Spleen (tissue), 11 donors: ENCODE measurements around the gene SIRPA. TPM values are rescaled to one million over a fixed set of nuclear protein-coding genes. Genes with fewer than 3 reads are reported as not detected.
A peak's percentile ranks its signal among the peaks of the same experiment; 100 is the strongest.

ENCODE experiments used
- DNase-seq: peaks from one replicate; pipeline ENCODE4 v3.0.0-alpha.2; 2020
- H3K27ac ChIP-seq, 8 donors: fragments of 200-600 bp; sonication (generic) in 7 of 8; 1 replicate in 4 of 8; 2 replicates in 4 of 8; pipeline versions ENCODE4 v1.5.0 to v1.8.0; 2016 to 2021; ENCODE audit warnings: inconsistent platforms in 4 of 8, mild to moderate bottlenecking in 4 of 8, moderate library complexity in 1 of 8
- H3K27me3 ChIP-seq, 7 donors: fragments of 200-600 bp; sonication (generic) in 6 of 7; replicated peaks in 1 of 7; 1 replicate in 4 of 7; 2 replicates in 3 of 7; pipeline versions ENCODE4 v1.5.0 to v1.8.0; 2016 to 2021; ENCODE audit warnings: inconsistent platforms in 3 of 7, mild to moderate bottlenecking in 1 of 7
- H3K36me3 ChIP-seq, 6 donors: fragments of 200-600 bp; sonication (generic) in 5 of 6; 1 replicate in 4 of 6; 2 replicates in 2 of 6; pipeline versions ENCODE4 v1.5.0 to v1.8.0; 2016 to 2021; ENCODE audit warnings: inconsistent platforms in 2 of 6
- H3K4me1 ChIP-seq, 6 donors: fragments of 200-600 bp; sonication (generic) in 5 of 6; 1 replicate in 3 of 6; 2 replicates in 3 of 6; pipeline versions ENCODE4 v1.5.0 to v1.8.0; 2016 to 2021; ENCODE audit warnings: inconsistent platforms in 3 of 6
- H3K4me3 ChIP-seq, 8 donors: fragments of 200-600 bp; sonication (generic) in 7 of 8; 1 replicate in 4 of 8; 2 replicates in 4 of 8; pipeline versions ENCODE4 v1.5.0 to v1.8.0; 2016 to 2021; ENCODE audit warnings: inconsistent platforms in 4 of 8, mild to moderate bottlenecking in 4 of 8, moderate library complexity in 2 of 8
- H3K9me3 ChIP-seq, 8 donors: fragments of 200-600 bp; sonication (generic) in 7 of 8; 1 replicate in 4 of 8; 2 replicates in 4 of 8; pipeline versions ENCODE4 v1.5.0 to v1.8.0; 2016 to 2021; ENCODE audit warnings: inconsistent platforms in 4 of 8
- CTCF ChIP-seq, 11 experiments: fragments of 200-600 bp in 7 of 11; fragments of 450-650 bp in 4 of 11; sonication (generic) in 4 of 11; IDR thresholded peaks in 8 of 11; conservative IDR thresholded peaks in 3 of 11; 1 replicate in 7 of 11; 2 replicates in 4 of 11; pipeline versions ENCODE4 v1.4.0 to v1.8.0; 2016 to 2021; ENCODE audit warnings: antibody characterized with exemption in 11 of 11, inconsistent platforms in 4 of 11, mild to moderate bottlenecking in 1 of 11
- POLR2A ChIP-seq, 3 donors: fragments of 450-650 bp; IDR thresholded peaks; one replicate each; pipeline ENCODE4 v1.5.1; 2017; ENCODE audit warnings: antibody characterized with exemption in 3 of 3, mild to moderate bottlenecking in 1 of 3
- POLR2AphosphoS5 ChIP-seq, 3 donors: sonication (generic); formaldehyde crosslinking; IDR thresholded peaks; one replicate each; pipeline ENCODE4 v1.5.1; 2017; ENCODE audit warnings: antibody characterized with exemption in 3 of 3
- WGBS, 5 donors: extraction: QIAGEN DNeasy Blood & Tissue Kit in 3 of 5; methylation state at CpG; one replicate each; pipeline versions ENCODE4 v1.1.5 to v1.1.7; 2013 to 2018; 5-methylcytosine and 5-hydroxymethylcytosine counted together
- intact Hi-C: fragments of 100-400 bp; cut with DNase I; formaldehyde crosslinking; loops from one replicate; pipeline ENCODE4 v1.15.0; 2023; ENCODE audit warnings: low total_unique reads
- polyA plus RNA-seq, 3 donors: library from polyadenylated mRNA; stranded (reverse); fragments of 200-250 nt; gene quantifications; one replicate each; pipeline ENCODE4 v1.2.1, GENCODE V29; 2013
- total RNA-seq, 7 donors: library from RNA; depleted of rRNA in 3 of 7; stranded (reverse); fragments of >200 nt in 3 of 7; fragmentation: NEBNext Ultra II Directional in 4 of 7; extraction: Animal tissue kit (Norgen Biotek cat#: 25700) in 4 of 7; gene quantifications; one replicate each; pipeline versions ENCODE4 v1.1.0 to v1.2.1, GENCODE V29; 2016 to 2021
- donor health status: healthy with polysubstance abuse.
- donor health status: DM: no; HTN: no; CAD: no; lungs with moderate emphysema.
- donor health status: DM: no; HTN: no; CAD: no.
- donor health status: Bipolar disorder and iron deficiency.
- donor health status: healthy.
- donor health status: DM: no; HTN: no; CAD: no.
- donor health status: DM: yes; HTN: yes; CAD: no.

SIRPA gene
- total and polyA plus RNA-seq, 10 donors = 9.8 to 104 (median 38.4) TPM

- H3K27me3 ChIP-seq = peaks cover 0 to 14% (median 0%) of the 10 kb centered on the region in 7 donors
- H3K4me1 ChIP-seq = peaks cover 0 to 13% (median 6%) of the 10 kb centered on the region in 6 donors
- H3K27ac ChIP-seq = peak overlapping the region in 1 of 8 donors; percentile 9
- peaks cover 0 to 75% (median 14%) of the 10 kb centered on the region in 6 donors for H3K36me3 ChIP-seq
- no peak for DNase-seq
- H3K4me3 ChIP-seq = no peak overlapping the region
- WGBS, 5 donors = 79 to 93% (median 86%) methylated on average over 13 to 25 of the region's 25 CpGs
- no peaks in the 10 kb centered on the region for H3K9me3 ChIP-seq
- intact Hi-C loops = no loop called here
- TF ChIP-seq CTCF (IDR thresholded peaks at IDR 0.05 in 8 of 11, conservative IDR thresholded peaks at IDR 0.05 in 3 of 11) (no peak), POLR2AphosphoS5 (IDR thresholded peaks at IDR 0.05) (peak in 1 of 3 donors; percentile 41), POLR2A (IDR thresholded peaks at IDR 0.05) (no peak)
These were observed 42.2 kb downstream of the SIRPA start for GRCh38 chr20:1937316-1937976.

GRCh38 chr20:1938464-1939269 is 43.5 kb downstream of the SIRPA start:
- Histone ChIP-seq H3K4me1 (peaks cover 0 to 17% (median 6%) of the 10 kb centered on the region in 6 donors), H3K27me3 (peaks cover 0 to 6% (median 0%) of the 10 kb centered on the region in 7 donors), H3K9me3 (no peaks in the 10 kb centered on the region), H3K36me3 (peaks cover 0 to 63% (median 14%) of the 10 kb centered on the region in 6 donors), H3K27ac (no peak overlapping the region), H3K4me3 (no peak overlapping the region)
- TF ChIP-seq POLR2AphosphoS5 (IDR thresholded peaks at IDR 0.05) = no peak
- no peak for TF ChIP-seq POLR2A (IDR thresholded peaks at IDR 0.05)
- TF ChIP-seq CTCF (IDR thresholded peaks at IDR 0.05 in 8 of 11, conservative IDR thresholded peaks at IDR 0.05 in 3 of 11) = no peak
- DNase-seq = no peak
- intact Hi-C loops = no loop called here
- 85 to 91% (median 87%) methylated on average over 13 to 14 of the region's 14 CpGs for WGBS, 5 donors

- Histone ChIP-seq H3K27me3 (peaks cover 0 to 10% (median 0%) of the 10 kb centered on the region in 7 donors), H3K4me3 (no peak overlapping the region), H3K4me1 (peaks cover 0 to 22% (median 8%) of the 10 kb centered on the region in 6 donors), H3K27ac (no peak overlapping the region), H3K36me3 (peaks cover 0 to 57% (median 14%) of the 10 kb centered on the region in 6 donors), H3K9me3 (no peaks in the 10 kb centered on the region)
- TF ChIP-seq POLR2A (IDR thresholded peaks at IDR 0.05) (no peak), CTCF (IDR thresholded peaks at IDR 0.05 in 8 of 11, conservative IDR thresholded peaks at IDR 0.05 in 3 of 11) (no peak), POLR2AphosphoS5 (IDR thresholded peaks at IDR 0.05) (no peak)
- 89 to 95% (median 92%) methylated on average over 4 of the region's 4 CpGs for WGBS, 5 donors
- DNase-seq = no peak
- intact Hi-C loops = no loop called here
These were observed 44.0 kb downstream of the SIRPA start for GRCh38 chr20:1939270-1939595.

- intact Hi-C loops = no loop called here
- peaks cover 0 to 36% (median 14%) of the 10 kb centered on the region in 6 donors for H3K4me1 ChIP-seq
- WGBS, 5 donors = 50 to 70% (median 69%) methylated on average over 4 to 5 of the region's 5 CpGs
- H3K27me3 ChIP-seq = peaks cover 0 to 19% (median 0%) of the 10 kb centered on the region in 7 donors
- H3K4me3 ChIP-seq = no peak overlapping the region
- H3K9me3 ChIP-seq = no peaks in the 10 kb centered on the region
- H3K27ac ChIP-seq = no peak overlapping the region
- no peak for TF ChIP-seq CTCF (IDR thresholded peaks at IDR 0.05 in 8 of 11, conservative IDR thresholded peaks at IDR 0.05 in 3 of 11)
- H3K36me3 ChIP-seq = peaks cover 0 to 44% (median 9%) of the 10 kb centered on the region in 6 donors
- DNase-seq = no peak
These were observed 45.4 kb downstream of the SIRPA start for GRCh38 chr20:1940581-1940980.
